ENCODE results near the gene FOXK1. TPM values are rescaled to one million over a fixed set of nuclear protein-coding genes. Genes with fewer than 3 reads are reported as not detected.

FOXK1 gene
- total and polyA plus RNA-seq, 2 experiments from 2014 or later = 2.3 to 12.7 TPM

- H3K4me1 Mint-ChIP-seq = peaks cover 9% of the 10 kb centered on the region
- Histone ChIP-seq H3K27me3 (ENCODE audit: insufficient read depth) (no peaks in the 10 kb centered on the region), H4K20me1 (replicated peaks; ENCODE audit: insufficient read depth) (no peaks in the 10 kb centered on the region), H3K4me1 (ENCODE audit: insufficient read depth) (no peaks in the 10 kb centered on the region; the same call in 1 of the 2 replicates), H3K36me3 (ENCODE audit: insufficient read depth) (no peaks in the 10 kb centered on the region; the same call in 1 of the 2 replicates), H3K79me2 (replicated peaks; ENCODE audit: insufficient read depth) (no peaks in the 10 kb centered on the region), H3K4me3 (no peak overlapping the region), H3K9me2 (ENCODE audit: insufficient read depth) (no peaks in the 10 kb centered on the region), H3K4me2 (no peak overlapping the region), H3K27ac (ENCODE audit: low read depth) (no peak overlapping the region), H3F3A (replicated peaks; ENCODE audit: low read depth) (no peaks in the 10 kb centered on the region), H2AFZ (no peak overlapping the region)
- no peak overlapping the region for H3K27ac Mint-ChIP-seq
- DNase-seq (ENCODE audit: low spot score) (no peak), ATAC-seq (no peak)
- no peaks in the 10 kb centered on the region for H3K9me3 Mint-ChIP-seq
- peaks cover 12% of the 10 kb centered on the region for H3K36me3 Mint-ChIP-seq (ENCODE audit: low read depth)
- TF ChIP-seq, protein P1, sequence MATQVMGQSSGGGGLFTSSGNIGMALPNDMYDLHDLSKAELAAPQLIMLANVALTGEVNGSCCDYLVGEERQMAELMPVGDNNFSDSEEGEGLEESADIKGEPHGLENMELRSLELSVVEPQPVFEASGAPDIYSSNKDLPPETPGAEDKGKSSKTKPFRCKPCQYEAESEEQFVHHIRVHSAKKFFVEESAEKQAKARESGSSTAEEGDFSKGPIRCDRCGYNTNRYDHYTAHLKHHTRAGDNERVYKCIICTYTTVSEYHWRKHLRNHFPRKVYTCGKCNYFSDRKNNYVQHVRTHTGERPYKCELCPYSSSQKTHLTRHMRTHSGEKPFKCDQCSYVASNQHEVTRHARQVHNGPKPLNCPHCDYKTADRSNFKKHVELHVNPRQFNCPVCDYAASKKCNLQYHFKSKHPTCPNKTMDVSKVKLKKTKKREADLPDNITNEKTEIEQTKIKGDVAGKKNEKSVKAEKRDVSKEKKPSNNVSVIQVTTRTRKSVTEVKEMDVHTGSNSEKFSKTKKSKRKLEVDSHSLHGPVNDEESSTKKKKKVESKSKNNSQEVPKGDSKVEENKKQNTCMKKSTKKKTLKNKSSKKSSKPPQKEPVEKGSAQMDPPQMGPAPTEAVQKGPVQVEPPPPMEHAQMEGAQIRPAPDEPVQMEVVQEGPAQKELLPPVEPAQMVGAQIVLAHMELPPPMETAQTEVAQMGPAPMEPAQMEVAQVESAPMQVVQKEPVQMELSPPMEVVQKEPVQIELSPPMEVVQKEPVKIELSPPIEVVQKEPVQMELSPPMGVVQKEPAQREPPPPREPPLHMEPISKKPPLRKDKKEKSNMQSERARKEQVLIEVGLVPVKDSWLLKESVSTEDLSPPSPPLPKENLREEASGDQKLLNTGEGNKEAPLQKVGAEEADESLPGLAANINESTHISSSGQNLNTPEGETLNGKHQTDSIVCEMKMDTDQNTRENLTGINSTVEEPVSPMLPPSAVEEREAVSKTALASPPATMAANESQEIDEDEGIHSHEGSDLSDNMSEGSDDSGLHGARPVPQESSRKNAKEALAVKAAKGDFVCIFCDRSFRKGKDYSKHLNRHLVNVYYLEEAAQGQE (IDR thresholded peaks at IDR 0.05; ENCODE audit: unreplicated experiment) = no peak
- no peak for TF ChIP-seq NANOG (IDR thresholded peaks at IDR 0.05; ENCODE audit: borderline replicate concordance)
- TF ChIP-seq ZNF114 (CRISPR knock-in tag; IDR thresholded peaks at IDR 0.05) = no peak
- no peak overlapping the region for H3K4me3 Mint-ChIP-seq
- H3K27me3 Mint-ChIP-seq (ENCODE audit: insufficient read depth, low read depth, poor library complexity) = peaks cover 8% of the 10 kb centered on the region
Observed at GRCh38 chr7:4789194-4790077, 107.3 kb downstream of the FOXK1 start.

DNA sequence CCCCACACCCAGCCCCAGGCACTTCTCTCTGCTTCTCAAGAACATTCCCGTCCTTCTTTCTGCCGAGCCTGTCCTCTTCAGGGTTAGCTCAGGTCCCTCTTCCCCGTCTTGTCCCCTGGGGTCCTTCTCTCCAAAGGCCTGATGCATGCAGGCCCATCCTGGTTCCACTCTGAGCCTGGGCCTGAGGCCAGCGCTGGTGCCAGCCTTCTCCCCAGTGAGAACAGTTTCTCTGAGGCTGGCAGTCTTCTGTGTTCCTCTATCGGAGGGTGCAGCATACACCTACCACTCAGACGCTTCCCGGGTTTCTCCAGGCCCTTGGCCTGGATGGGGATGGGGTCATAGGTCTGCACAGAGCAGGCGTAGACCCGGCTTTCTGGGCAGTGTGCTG, 108.0 kb downstream of the FOXK1 start:
- H3K79me2 ChIP-seq (replicated peaks; ENCODE audit: insufficient read depth) = no peaks in the 10 kb centered on the region
- H3K4me2 ChIP-seq = no peak overlapping the region
- no peaks in the 10 kb centered on the region for H3F3A ChIP-seq (replicated peaks; ENCODE audit: low read depth)
- no peak overlapping the region for H2AFZ ChIP-seq
- no peak overlapping the region for H3K27ac ChIP-seq (ENCODE audit: low read depth)
- H3K4me1 ChIP-seq (ENCODE audit: insufficient read depth) = peaks cover 5% of the 10 kb centered on the region
- H3K4me1 Mint-ChIP-seq = peaks cover 13% of the 10 kb centered on the region
- no peaks in the 10 kb centered on the region for H3K9me2 ChIP-seq (ENCODE audit: insufficient read depth)
- no peak overlapping the region for H3K4me3 ChIP-seq
- no peak overlapping the region for H3K27ac Mint-ChIP-seq
- DNase-seq (ENCODE audit: low spot score) = no peak
- peaks cover 14% of the 10 kb centered on the region for H3K36me3 Mint-ChIP-seq (ENCODE audit: low read depth)
- no peaks in the 10 kb centered on the region for H3K9me3 Mint-ChIP-seq
- peaks cover 11% of the 10 kb centered on the region for H3K27me3 Mint-ChIP-seq (ENCODE audit: insufficient read depth, low read depth, poor library complexity)
- H4K20me1 ChIP-seq (replicated peaks; ENCODE audit: insufficient read depth) = no peaks in the 10 kb centered on the region
- no peaks in the 10 kb centered on the region for H3K27me3 ChIP-seq (ENCODE audit: insufficient read depth)
- no peak overlapping the region for H3K4me3 Mint-ChIP-seq
- no peak for ATAC-seq
- H3K36me3 ChIP-seq (ENCODE audit: insufficient read depth) = no peaks in the 10 kb centered on the region; the same call in 1 of the 2 replicates
- TF ChIP-seq, protein P2, sequence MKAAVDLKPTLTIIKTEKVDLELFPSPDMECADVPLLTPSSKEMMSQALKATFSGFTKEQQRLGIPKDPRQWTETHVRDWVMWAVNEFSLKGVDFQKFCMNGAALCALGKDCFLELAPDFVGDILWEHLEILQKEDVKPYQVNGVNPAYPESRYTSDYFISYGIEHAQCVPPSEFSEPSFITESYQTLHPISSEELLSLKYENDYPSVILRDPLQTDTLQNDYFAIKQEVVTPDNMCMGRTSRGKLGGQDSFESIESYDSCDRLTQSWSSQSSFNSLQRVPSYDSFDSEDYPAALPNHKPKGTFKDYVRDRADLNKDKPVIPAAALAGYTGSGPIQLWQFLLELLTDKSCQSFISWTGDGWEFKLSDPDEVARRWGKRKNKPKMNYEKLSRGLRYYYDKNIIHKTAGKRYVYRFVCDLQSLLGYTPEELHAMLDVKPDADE (IDR thresholded peaks at IDR 0.05) = no peak
- TF ChIP-seq STAT1 (IDR thresholded peaks at IDR 0.05; ENCODE audit: unreplicated experiment) (no peak), JUNB (IDR thresholded peaks at IDR 0.05; ENCODE audit: unreplicated experiment) (no peak), EZH2 (IDR thresholded peaks at IDR 0.05; ENCODE audit: low read depth, unreplicated experiment) (no peak), ZNF114 (CRISPR knock-in tag; IDR thresholded peaks at IDR 0.05) (no peak), POLR2AphosphoS5 (IDR thresholded peaks at IDR 0.05; ENCODE audit: low read depth) (no peak), NANOG (IDR thresholded peaks at IDR 0.05; ENCODE audit: borderline replicate concordance) (no peak), CTCF (conservative IDR thresholded peaks at IDR 0.05; ENCODE audit: low read depth in 2 of 2) (no peak)
- TF ChIP-seq, protein P1 (IDR thresholded peaks at IDR 0.05; ENCODE audit: unreplicated experiment) = no peak
